HL-60 (cell line): ENCODE data around the gene SMARCA2.

Experiments used
- DNase-seq, 2 experiments: peaks; one replicate each; pipeline ENCODE4 v3.0.0-alpha.2; 2010 to 2020; ENCODE audit warnings: low read depth in 1 of 2, low spot score in 1 of 2
- H3K27ac ChIP-seq: fragments of 250-450 bp; sonication (Bioruptor Pico); replicated peaks from 2 replicates; pipeline ENCODE4 v1.5.1; 2020; ENCODE audit warnings: mild to moderate bottlenecking, moderate library complexity
- H3K27me3 ChIP-seq: fragments of 250-450 bp; sonication (Bioruptor Pico); 2 replicates; pipeline ENCODE4 v1.5.1; 2021; ENCODE audit warnings: mild to moderate bottlenecking, moderate library complexity; ENCODE audit not compliant: insufficient read depth, poor library complexity, severe bottlenecking
- H3K4me3 ChIP-seq: replicated peaks from 2 replicates; pipeline ENCODE4 v1.5.1; 2011; ENCODE audit warnings: mild to moderate bottlenecking, control low read depth, low read length; ENCODE audit not compliant: insufficient read depth
- CTCF ChIP-seq: IDR thresholded peaks from one replicate; pipeline ENCODE4 v1.5.1; 2011; ENCODE audit warnings: low read length, control low read depth, inconsistent platforms; ENCODE audit not compliant: insufficient read depth
- GABPA ChIP-seq: IDR thresholded peaks from 2 replicates; pipeline ENCODE4 v1.6.1; 2012; ENCODE audit warnings: low read depth
- POLR2AphosphoS5 ChIP-seq: IDR thresholded peaks from 2 replicates; pipeline ENCODE4 v1.6.1; 2012; ENCODE audit warnings: low read depth
- REST ChIP-seq: IDR thresholded peaks from 2 replicates; pipeline ENCODE4 v1.6.1; 2012; ENCODE audit warnings: low read depth; ENCODE audit not compliant: insufficient replicate concordance
- SPI1 ChIP-seq: IDR thresholded peaks from 2 replicates; pipeline ENCODE4 v1.6.1; 2012; ENCODE audit warnings: low read depth, mild to moderate bottlenecking, borderline replicate concordance
- long read RNA-seq: library from polyadenylated mRNA; unstranded; transcript quantifications from one replicate; pipeline ENCODE4 v2.0.0, GENCODE V29; 2020

Gene SMARCA2
- long read RNA-seq, full-length matches to known transcripts: 38 of 80 reads
- long read RNA-seq, partial matches to known transcripts: 16 of 80 reads
- long read RNA-seq, other reads (novel, unspliced or antisense): 26 of 80 reads

- H3K27ac ChIP-seq: peak within 1 kb of the TSS; percentile 98
- H3K27me3 ChIP-seq: no peaks in the 10 kb centered on the region
- H3K4me3 ChIP-seq: peak within 1 kb of the TSS; percentile 71
Measured at GRCh38 chr9:2014696-2015580, at the start of gene SMARCA2. TSS of gene SMARCA2 (plus strand) at chr9:2015347. CDS start at chr9:2029023, 13,676 bp downstream.

GRCh38 chr9:1966725-1967366 is 48.3 kb upstream of the SMARCA2 start:
- Histone ChIP-seq H3K27ac (no peak overlapping the region), H3K4me3 (no peak overlapping the region), H3K27me3 (peaks cover 4% of the 10 kb centered on the region)
- TF ChIP-seq POLR2AphosphoS5 (no peak), SPI1 (no peak), CTCF (no peak), GABPA (no peak), REST (no peak)
- DNase-seq: no peak

More at GRCh38 chr9:2014696-2015580, at the start of gene SMARCA2:
- TF ChIP-seq GABPA (no peak), POLR2AphosphoS5 (peak; percentile 68)
- DNase-seq: peak; percentile 88 to 98

GRCh38 chr9:1969160-1969559 is 46.0 kb upstream of the SMARCA2 start:
- no peak for TF ChIP-seq REST
- no peak overlapping the region for H3K27ac ChIP-seq

GRCh38 chr9:1969898-1970297 is 45.2 kb upstream of the SMARCA2 start:
- DNase-seq: no peak
- H3K27me3 ChIP-seq: no peaks in the 10 kb centered on the region
- TF ChIP-seq SPI1 (no peak), GABPA (no peak), CTCF (no peak), REST (no peak), POLR2AphosphoS5 (no peak)

More at GRCh38 chr9:1969160-1969559, 46.0 kb upstream of the SMARCA2 start:
- Histone ChIP-seq H3K4me3 (no peak overlapping the region), H3K27me3 (no peaks in the 10 kb centered on the region)
- DNase-seq: no peak

More at GRCh38 chr9:1969898-1970297, 45.2 kb upstream of the SMARCA2 start:
- H3K4me3 ChIP-seq: no peak overlapping the region
- no peak overlapping the region for H3K27ac ChIP-seq
